CD14-positive monocyte (primary cell): ENCODE data around the gene TEX51. TPM values are rescaled to one million over a fixed set of nuclear protein-coding genes. Genes with fewer than 3 reads are reported as not detected.
A peak's percentile ranks its signal among the peaks of the same experiment; 100 is the strongest.

Source experiments
- DNase-seq, 3 donors: peaks; one replicate each; pipeline ENCODE4 v3.0.0-alpha.2; 2011 to 2022
- H2AFZ ChIP-seq: 2 replicates; pipeline ENCODE4 v1.6.0; 2012; ENCODE audit warnings: mild to moderate bottlenecking, low read depth, low read length, inconsistent platforms; ENCODE audit not compliant: insufficient read depth, poor library complexity, severe bottlenecking
- H3K27ac ChIP-seq, 2 donors: 1 replicate in 1 of 2; 2 replicates in 1 of 2; pipeline ENCODE4 v1.5.1; 2012 to 2013; ENCODE audit warnings: low read length in 2 of 2, control low read depth in 1 of 2, inconsistent platforms in 1 of 2, low read depth in 1 of 2, mild to moderate bottlenecking in 1 of 2
- H3K27me3 ChIP-seq, 2 donors: one replicate each; pipeline versions ENCODE4 v1.6.0 to v1.6.1; 2011 to 2013; ENCODE audit warnings: low read length in 2 of 2; ENCODE audit not compliant: control insufficient read depth in 2 of 2, insufficient read depth in 2 of 2
- H3K36me3 ChIP-seq, 2 donors: replicated peaks in 1 of 2; 1 replicate in 1 of 2; 2 replicates in 1 of 2; pipeline versions ENCODE4 v1.5.1 to v1.6.1; 2012 to 2013; ENCODE audit warnings: low read length in 2 of 2, control low read depth in 1 of 2, inconsistent platforms in 1 of 2, mild to moderate bottlenecking in 1 of 2; ENCODE audit not compliant: insufficient read depth in 2 of 2, control insufficient read depth in 1 of 2
- H3K4me1 ChIP-seq, 2 donors: 1 replicate in 1 of 2; 2 replicates in 1 of 2; pipeline versions ENCODE4 v1.5.1 to v1.6.1; 2012 to 2013; ENCODE audit warnings: low read length in 2 of 2, control low read depth in 1 of 2, inconsistent platforms in 1 of 2, mild to moderate bottlenecking in 1 of 2, moderate library complexity in 1 of 2; ENCODE audit not compliant: insufficient read depth in 2 of 2, control insufficient read depth in 1 of 2
- H3K4me2 ChIP-seq: replicated peaks from 2 replicates; pipeline ENCODE3; 2012; ENCODE audit warnings: low read length, moderate library complexity, mild to moderate bottlenecking; ENCODE audit not compliant: poor library complexity, severe bottlenecking; ENCODE audit errors: extremely low read depth
- H3K4me3 ChIP-seq, 3 experiments: fragments of 200-600 bp in 1 of 3; sonication (generic) in 1 of 3; replicated peaks in 1 of 3; 1 replicate in 2 of 3; 2 replicates in 1 of 3; pipeline ENCODE4 v1.5.1; 2011 to 2013; ENCODE audit warnings: low read length in 3 of 3, mild to moderate bottlenecking in 3 of 3, control low read depth in 2 of 3, low read depth in 2 of 3, inconsistent platforms in 1 of 3, moderate library complexity in 1 of 3
- H3K79me2 ChIP-seq: 2 replicates; pipeline ENCODE4 v1.6.0; 2012; ENCODE audit warnings: mild to moderate bottlenecking, control low read depth, inconsistent platforms, low read length, moderate library complexity; ENCODE audit not compliant: insufficient read depth
- H3K9ac ChIP-seq: 2 replicates; pipeline ENCODE4 v1.6.0; 2017; ENCODE audit warnings: low read length, mild to moderate bottlenecking; ENCODE audit not compliant: insufficient read depth, poor library complexity, severe bottlenecking
- H3K9me3 ChIP-seq, 2 donors: replicated peaks in 1 of 2; 1 replicate in 1 of 2; 2 replicates in 1 of 2; pipeline versions ENCODE4 v1.5.1 to v1.6.1; 2012 to 2013; ENCODE audit warnings: low read length in 2 of 2, control low read depth in 1 of 2; ENCODE audit not compliant: control insufficient read depth in 1 of 2, insufficient read depth in 1 of 2
- H4K20me1 ChIP-seq: 2 replicates; pipeline ENCODE4 v1.6.0; 2012; ENCODE audit warnings: mild to moderate bottlenecking, low read length, control low read depth, moderate library complexity; ENCODE audit not compliant: insufficient read depth
- H3K27ac Mint-ChIP-seq, 7 donors: one replicate each; pipeline ENCODE4 v1.8.0; 2020; ENCODE audit warnings: mild to moderate bottlenecking in 7 of 7, mixed read lengths in 7 of 7, moderate library complexity in 6 of 7, inconsistent platforms in 2 of 7
- H3K27me3 Mint-ChIP-seq, 3 donors: one replicate each; pipeline ENCODE4 v1.8.0; 2021 to 2022; ENCODE audit warnings: low read depth in 3 of 3, mild to moderate bottlenecking in 3 of 3, mixed read lengths in 3 of 3, moderate library complexity in 3 of 3, inconsistent platforms in 1 of 3
- H3K36me3 Mint-ChIP-seq, 2 donors: one replicate each; pipeline ENCODE4 v1.8.0; 2020; ENCODE audit warnings: mixed read lengths in 2 of 2, inconsistent platforms in 1 of 2, mild to moderate bottlenecking in 1 of 2
- H3K4me1 Mint-ChIP-seq: one replicate; pipeline ENCODE4 v1.8.0; 2020; ENCODE audit warnings: mild to moderate bottlenecking, mixed read lengths
- H3K4me3 Mint-ChIP-seq, 2 donors: one replicate each; pipeline ENCODE4 v1.8.0; 2020; ENCODE audit warnings: mild to moderate bottlenecking in 2 of 2, mixed read lengths in 2 of 2, moderate library complexity in 1 of 2
- H3K9me3 Mint-ChIP-seq, 7 donors: one replicate each; pipeline ENCODE4 v1.8.0; 2020 to 2022; ENCODE audit warnings: mixed read lengths in 7 of 7, mild to moderate bottlenecking in 6 of 7, moderate library complexity in 6 of 7, inconsistent platforms in 2 of 7
- CTCF ChIP-seq: fragments of 200-600 bp; IDR thresholded peaks from one replicate; pipeline ENCODE4 v1.8.0; 2022; ENCODE audit warnings: antibody characterized with exemption, mild to moderate bottlenecking
- WGBS: methylation state at CpG from one replicate; pipeline ENCODE4 v1.1.5; 2013; ENCODE audit warnings: missing lambda C conversion rate; ENCODE audit not compliant: insufficient coverage; 5-methylcytosine and 5-hydroxymethylcytosine counted together
- intact Hi-C, 2 donors: fragments of 100-400 bp; cut with micrococcal nuclease; formaldehyde crosslinking; loops; one replicate each; pipeline versions ENCODE4 v1.15.0 to v1.15.1; 2023
- polyA plus RNA-seq, 3 donors: library from polyadenylated mRNA; depleted of rRNA in 1 of 3; unstranded in 2 of 3; stranded (reverse) in 1 of 3; fragments of 300-500 nt in 2 of 3; fragments of >200 nt in 1 of 3; fragmentation: Illumina TruSeq in 2 of 3; gene quantifications; 1 replicate in 2 of 3; 2 replicates in 1 of 3; pipeline ENCODE4 v1.2.3, GENCODE V29; 2012 to 2021

The TEX51 gene
- polyA plus RNA-seq, 3 donors = not detected

GRCh38 chr2:126860385-126860784 is 38.3 kb upstream of the TEX51 start:
- Histone ChIP-seq H3K4me1 (peaks cover 3 to 15% of the 10 kb centered on the region in 2 donors), H3K27me3 (no peaks in the 10 kb centered on the region), H3K4me2 (no peak overlapping the region), H3K36me3 (no peaks in the 10 kb centered on the region), H4K20me1 (no peaks in the 10 kb centered on the region), H3K4me3 (no peak overlapping the region), H2AFZ (no peak overlapping the region), H3K9me3 (peaks cover 0 to 6% of the 10 kb centered on the region in 2 donors), H3K79me2 (no peaks in the 10 kb centered on the region), H3K9ac (no peak overlapping the region), H3K27ac (no peak overlapping the region)
- intact Hi-C loops = no loop called here
- WGBS = 100% methylated on average over 1 of the region's 2 CpGs
- DNase-seq = no peak
- Mint-ChIP-seq H3K9me3 (peaks cover under 1 to 8% (median 5%) of the 10 kb centered on the region in 7 donors), H3K27ac (no peak overlapping the region), H3K36me3 (no peaks in the 10 kb centered on the region), H3K27me3 (peaks cover 2 to 6% (median 4%) of the 10 kb centered on the region in 3 donors), H3K4me1 (peaks cover 17% of the 10 kb centered on the region), H3K4me3 (no peak overlapping the region)
- TF ChIP-seq CTCF = no peak

- WGBS = no CpG with 5 or more reads among the region's 1 CpG
- peaks cover 17% of the 10 kb centered on the region for H3K4me1 Mint-ChIP-seq
- Histone ChIP-seq H3K4me3 (no peak overlapping the region), H3K27ac (no peak overlapping the region), H3K4me1 (peaks cover 3 to 15% of the 10 kb centered on the region in 2 donors), H3K9me3 (peaks cover 14 to 17% of the 10 kb centered on the region in 2 donors), H2AFZ (no peak overlapping the region), H4K20me1 (no peaks in the 10 kb centered on the region), H3K4me2 (no peak overlapping the region), H3K79me2 (no peaks in the 10 kb centered on the region), H3K27me3 (no peaks in the 10 kb centered on the region), H3K36me3 (no peaks in the 10 kb centered on the region), H3K9ac (no peak overlapping the region)
- peaks cover 0 to 4% (median 4%) of the 10 kb centered on the region in 3 donors for H3K27me3 Mint-ChIP-seq
- no peak for DNase-seq
- intact Hi-C loops = no loop called here
- peaks cover 17 to 24% (median 22%) of the 10 kb centered on the region in 7 donors for H3K9me3 Mint-ChIP-seq
- no peak overlapping the region for H3K4me3 Mint-ChIP-seq
- TF ChIP-seq CTCF = no peak
- peaks cover 0 to 3% of the 10 kb centered on the region in 2 donors for H3K36me3 Mint-ChIP-seq
- H3K27ac Mint-ChIP-seq = peak overlapping the region in 2 of 7 donors; percentile 2 to 44
These were observed 36.0 kb upstream of the TEX51 start for GRCh38 chr2:126862730-126863129.
